ENCODE results near the gene TRPM5.
"Not testable (repeated sequence)": the region's sequence is repeated elsewhere in the genome, so short reads cannot be mapped to it uniquely, and the experiment has no call there.

Gene TRPM5, protein sequence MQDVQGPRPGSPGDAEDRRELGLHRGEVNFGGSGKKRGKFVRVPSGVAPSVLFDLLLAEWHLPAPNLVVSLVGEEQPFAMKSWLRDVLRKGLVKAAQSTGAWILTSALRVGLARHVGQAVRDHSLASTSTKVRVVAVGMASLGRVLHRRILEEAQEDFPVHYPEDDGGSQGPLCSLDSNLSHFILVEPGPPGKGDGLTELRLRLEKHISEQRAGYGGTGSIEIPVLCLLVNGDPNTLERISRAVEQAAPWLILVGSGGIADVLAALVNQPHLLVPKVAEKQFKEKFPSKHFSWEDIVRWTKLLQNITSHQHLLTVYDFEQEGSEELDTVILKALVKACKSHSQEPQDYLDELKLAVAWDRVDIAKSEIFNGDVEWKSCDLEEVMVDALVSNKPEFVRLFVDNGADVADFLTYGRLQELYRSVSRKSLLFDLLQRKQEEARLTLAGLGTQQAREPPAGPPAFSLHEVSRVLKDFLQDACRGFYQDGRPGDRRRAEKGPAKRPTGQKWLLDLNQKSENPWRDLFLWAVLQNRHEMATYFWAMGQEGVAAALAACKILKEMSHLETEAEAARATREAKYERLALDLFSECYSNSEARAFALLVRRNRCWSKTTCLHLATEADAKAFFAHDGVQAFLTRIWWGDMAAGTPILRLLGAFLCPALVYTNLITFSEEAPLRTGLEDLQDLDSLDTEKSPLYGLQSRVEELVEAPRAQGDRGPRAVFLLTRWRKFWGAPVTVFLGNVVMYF (N-terminal part only)

DNA sequence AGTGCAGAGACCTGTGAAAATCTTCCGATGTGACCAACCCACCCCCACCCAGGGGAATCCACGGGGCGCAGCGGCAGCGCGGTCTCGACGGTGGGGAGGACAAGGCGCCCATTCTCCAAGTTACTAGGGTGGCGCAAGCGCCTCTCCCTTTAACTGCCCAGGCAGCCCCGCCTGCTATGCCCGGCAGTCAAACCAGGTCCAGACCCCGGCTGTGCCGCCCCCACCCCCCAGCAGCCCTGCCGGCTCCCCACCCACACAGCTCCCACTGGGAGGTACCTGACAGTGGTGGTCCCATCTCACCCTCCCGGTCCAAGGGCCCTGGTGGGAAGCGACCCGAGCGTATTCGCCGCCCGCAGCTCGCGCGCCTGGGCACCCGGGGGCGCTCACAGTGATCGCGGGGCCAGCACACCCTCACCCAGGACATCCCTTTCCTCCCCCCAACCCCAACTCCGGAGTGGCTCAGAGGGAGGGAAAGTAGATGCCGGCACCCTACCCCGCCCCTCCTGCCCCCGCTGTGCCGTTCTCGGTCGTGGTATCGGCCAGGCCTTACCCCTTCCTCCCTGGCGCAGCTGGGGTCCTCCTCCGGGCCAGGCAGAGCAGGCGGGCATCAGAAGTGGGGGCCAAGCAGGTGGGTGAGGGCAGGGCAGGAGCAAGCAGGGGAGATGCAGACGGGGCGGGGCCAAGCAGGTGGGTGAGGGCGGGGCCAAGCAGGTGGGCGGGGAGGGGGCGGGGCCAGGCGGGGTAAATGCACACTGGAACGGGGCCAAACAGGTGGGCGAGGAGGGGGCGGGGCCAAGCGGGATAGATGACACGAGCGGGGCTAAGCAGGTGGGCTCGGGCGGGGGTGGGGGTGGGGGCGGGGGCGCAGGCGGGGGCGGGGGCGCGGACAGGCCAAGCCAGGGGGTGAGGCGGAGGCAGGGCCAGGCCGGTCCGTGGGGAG, at the start of gene TRPM5:
Gene TRPM5 (minus strand): TSS at position 634 of the 940 bp plus-strand sequence. CDS start 21,478 bp downstream, outside the sequence.
- no peak for DNase-seq

DNA sequence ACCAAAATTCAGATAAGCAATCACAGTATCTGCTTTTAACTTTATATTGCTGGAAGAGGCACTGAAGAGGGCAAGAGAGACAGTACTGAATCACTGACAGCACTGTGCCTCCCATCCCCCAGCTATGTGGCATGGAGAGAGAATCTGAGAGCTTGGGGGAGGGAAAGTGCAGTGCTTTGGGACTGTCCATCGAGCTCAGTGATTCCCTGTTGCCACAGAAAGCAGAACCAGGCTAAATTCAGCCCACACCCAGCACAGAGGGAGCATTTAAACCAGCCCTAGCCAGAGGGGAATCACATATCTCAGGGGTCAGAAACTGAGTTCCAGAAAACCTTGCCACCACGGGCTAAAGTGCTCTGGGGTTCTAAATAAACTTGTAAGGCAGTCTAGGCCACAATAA, 44.8 kb upstream of the TRPM5 start:
- no peak for DNase-seq

DNA sequence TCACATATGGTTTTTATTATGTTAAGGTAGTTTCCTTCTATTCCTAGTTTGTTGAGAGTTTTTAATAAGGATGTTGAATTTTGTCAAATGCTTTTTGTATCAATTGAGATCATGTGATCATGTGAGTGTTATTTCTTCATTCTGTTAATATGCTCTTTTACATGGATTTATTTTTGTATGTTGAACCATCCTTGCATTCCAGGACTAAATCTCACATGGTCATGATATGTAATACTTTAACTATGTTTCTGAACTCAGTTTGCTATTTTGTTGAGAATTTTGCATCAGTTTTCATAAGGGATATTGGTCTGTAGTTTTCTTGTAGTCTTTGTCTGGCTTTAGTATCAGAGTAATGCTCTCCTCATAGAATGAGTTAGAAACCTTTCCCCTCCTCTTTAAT, 43.7 kb upstream of the TRPM5 start:
- DNase-seq, result no peak

DNA sequence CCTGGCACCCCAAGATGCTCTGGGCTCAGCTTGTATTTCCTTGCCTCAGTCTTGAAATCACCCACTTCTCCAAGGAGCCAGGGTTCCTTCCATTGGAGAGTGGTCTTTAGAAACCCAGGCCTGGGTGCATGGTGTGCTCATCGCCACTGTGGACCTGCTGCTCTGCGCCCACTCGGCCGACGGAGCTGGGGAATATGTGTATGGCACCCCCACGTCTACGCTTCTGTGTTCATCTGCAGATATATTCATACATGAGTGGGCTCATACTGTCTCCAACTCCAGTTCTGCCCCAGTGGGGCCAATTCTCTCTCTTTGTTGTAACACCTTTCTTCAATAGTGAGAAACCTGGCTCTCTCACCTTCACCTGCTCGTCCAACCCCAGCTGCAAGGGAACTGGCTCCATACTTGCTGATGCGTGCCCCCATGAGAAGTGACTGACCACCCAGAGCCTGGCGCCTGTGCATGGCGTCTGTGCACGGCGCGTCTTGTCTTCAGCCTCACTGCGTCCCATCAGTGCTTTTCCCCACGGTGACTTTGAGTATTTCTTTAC, 40.3 kb upstream of the TRPM5 start:
- DNase-seq, result no peak

DNA sequence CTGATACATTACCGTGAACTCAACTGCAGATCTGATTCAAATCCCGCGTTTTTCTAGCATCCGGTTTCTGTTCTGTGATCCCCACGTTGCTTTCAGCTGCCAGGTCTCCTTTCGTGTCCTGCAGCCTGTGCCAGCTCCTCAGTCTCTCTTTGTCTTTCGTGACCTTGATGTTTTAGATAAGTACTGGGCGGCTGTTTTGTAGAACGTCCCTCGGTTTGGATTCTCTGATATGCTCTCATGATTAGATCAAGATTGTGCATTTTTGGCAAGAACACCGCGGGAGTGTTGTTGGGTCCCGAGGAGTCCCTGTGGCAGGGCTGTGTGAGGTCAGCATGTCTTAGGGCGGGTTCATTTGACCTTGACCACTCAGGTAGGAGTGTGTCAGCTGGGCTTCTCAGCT, 39.1 kb upstream of the TRPM5 start:
- DNase-seq, result no peak

DNA sequence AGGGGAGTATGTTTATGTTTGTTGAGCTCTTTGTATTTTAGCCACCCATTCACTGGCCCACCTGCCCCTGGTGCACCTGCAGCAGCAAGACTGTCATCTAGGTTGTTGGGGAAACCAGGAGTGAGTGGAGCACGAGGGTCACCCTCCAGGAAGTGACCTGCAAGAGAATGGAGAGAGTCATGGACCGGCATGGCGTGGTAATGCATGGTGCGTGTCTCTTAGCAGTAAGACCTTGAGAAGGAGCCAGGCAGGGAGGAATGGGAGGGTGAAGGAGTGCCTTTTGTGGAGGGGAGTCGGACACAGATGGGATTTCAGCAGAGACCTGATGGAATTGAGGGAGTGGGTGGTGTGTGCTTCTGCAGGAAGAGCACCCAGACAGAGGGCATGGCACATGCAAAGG, 38.4 kb upstream of the TRPM5 start:
- no peak for DNase-seq

DNA sequence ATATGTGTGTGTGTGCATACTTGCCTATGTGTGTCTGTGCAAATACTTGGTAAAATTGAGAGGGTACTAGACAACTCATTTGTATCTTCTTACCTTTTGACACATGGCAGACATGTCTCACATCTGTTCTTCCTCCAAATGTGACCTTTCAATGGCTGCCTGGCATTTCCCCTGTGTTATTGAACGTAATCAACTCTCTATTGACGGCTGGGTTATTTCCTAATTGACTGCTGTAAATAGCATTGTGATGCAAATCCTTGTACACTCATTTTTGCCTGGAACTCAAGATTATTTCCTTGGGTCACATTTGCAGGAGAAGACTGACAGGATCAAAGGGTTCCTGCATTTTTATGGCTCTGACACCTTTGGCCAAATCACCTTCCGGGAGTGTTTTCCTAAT, 37.9 kb upstream of the TRPM5 start:
- DNase-seq, result no peak

DNA sequence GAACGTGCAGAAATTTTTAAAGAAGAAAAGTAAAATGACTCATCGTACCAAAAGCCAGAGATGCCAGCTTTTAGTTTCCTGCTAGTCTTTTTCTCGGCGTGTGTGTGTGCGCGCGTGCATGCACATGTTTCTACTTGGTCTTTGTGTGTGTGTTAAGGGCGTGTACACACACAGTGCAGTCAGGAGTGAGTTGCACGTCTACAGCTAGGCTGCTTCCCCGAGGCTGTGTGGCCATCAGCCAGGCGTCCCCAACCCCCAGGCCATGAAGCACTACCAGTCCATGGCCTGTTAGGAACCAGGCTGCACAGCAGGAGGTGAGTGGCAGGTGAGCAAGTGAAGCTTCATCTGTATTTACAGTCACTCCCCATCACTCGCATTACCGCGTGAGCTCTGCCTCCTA, 36.9 kb upstream of the TRPM5 start:
- no peak for DNase-seq

DNA sequence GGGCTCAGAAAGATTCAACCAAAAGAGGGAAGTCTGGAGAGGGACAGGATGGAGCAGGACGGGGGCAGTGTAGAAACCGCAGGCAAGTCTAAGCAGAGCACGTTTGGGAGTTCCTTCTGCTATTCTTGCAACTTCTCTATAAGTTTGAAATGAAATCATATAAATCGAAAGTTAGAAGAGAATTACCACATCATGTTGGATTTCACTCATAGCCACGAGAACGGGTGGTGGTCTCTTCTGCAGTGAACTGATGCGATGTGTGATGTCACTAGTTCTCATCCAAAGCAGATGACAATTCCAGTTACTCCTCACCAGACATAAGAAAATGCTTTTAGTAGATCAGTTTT, 36.5 kb upstream of the TRPM5 start:
- DNase-seq, result peak; percentile 73

DNA sequence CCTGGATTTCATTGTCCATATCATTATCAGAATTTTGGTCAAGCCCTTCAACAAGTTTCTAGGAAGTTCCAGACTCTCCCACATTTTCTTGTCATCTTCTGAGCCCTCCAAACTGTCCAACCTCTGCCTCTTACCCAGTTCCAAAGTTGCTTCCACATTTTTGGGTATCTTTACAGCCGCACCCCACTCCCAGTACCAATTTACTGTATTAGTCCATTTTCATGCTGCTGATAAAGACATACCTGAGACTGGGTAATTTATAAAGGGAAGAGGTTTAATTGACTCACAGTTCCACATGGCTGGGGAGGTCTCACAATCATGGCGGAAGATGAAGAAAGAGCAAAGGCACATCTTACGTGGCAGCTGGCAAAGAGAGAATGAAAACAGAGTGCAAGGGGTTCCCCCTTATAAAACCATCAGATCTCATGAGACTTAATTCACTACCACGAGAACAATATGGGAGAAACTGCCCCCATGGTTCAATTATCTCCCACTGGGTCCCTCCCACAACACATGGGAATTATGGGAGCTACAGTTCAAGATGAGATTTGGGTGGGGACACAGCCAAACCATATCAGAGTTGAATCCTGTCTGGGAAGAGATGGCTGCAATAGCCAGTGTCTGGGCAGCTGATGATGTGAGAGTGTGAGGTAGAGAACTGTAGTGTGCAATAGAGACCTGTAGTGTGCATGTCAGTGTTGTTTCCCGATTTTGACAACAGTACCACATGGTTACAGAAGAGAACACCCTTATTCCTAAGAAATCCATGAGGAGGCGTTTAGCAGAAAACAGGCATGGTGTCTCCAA, 36.0 kb upstream of the TRPM5 start:
- not testable (repeated sequence) for DNase-seq

DNA sequence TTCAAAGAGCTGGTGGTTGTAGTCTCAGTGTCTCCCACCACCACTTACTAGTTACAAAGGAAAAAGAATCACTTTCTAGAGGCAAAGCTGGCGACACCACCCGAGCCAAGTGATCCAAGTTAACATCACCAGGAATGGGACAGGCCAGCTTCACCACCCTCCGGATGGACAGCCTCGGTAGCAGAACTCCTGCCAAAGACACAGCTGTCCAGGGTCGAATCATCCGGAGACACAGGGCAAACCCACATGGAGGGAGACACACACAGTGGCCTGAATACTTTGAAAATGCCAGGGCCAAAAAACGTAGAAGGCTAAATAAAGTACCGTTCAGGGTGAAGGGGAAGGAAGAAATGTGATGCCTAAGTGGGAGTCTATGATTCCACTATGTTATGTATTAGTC, 33.6 kb upstream of the TRPM5 start:
- DNase-seq, result no peak

DNA sequence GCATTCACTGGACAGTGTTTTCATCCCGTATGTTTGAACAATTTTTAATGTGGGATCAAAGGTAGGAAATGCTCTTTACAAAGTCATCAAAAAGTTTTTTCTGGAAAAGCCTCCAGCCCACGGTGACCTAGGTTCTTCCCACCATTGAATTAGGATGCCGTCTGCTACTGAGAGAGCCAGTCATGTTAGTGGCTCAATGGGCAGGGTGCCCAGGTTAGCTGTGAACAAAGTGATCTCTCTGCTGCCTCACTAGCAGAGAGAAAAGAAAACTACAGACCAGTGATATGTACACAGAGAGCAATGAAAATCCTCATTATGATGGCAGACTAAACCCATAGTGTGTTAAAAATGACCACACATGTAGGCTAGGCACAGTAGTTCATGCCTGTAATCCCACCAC, 32.9 kb upstream of the TRPM5 start:
- DNase-seq, result no peak

DNA sequence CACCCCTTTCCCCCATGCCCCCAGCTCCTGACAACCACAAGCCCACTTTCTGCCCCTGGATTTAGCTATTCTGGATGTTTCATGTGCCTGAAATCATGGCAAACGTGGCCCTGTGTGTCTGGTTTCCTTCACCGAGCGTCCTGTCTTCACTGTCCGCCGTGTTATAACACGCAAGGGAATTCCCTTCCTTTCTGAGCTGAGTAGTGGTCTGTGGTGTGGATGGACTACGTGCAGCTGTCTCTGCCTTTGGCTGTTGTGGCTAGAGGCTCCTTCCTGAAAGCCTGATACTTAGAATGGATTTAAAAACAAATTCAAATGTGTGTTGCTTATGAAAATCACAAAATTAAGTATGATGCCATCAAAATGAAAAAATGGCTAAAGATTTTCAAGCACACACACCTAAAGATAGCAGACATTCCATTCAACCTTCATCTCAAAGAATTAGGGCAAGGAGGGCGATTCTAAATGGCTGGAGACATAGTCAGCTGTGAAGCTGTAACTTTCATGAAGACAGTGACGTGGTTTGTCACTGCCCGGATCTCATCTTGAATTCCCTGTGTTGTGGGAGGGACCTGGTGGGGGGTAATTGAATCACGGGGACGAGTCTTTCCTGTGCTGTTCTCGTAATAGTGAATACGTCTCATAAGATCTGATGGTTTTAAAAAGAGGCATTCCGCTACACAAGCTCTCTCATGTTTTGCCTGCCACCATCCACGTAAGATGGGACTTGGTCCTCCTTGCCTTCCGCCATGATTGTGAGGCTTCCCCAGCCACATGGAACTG, 31.0 kb upstream of the TRPM5 start:
- no peak for DNase-seq

DNA sequence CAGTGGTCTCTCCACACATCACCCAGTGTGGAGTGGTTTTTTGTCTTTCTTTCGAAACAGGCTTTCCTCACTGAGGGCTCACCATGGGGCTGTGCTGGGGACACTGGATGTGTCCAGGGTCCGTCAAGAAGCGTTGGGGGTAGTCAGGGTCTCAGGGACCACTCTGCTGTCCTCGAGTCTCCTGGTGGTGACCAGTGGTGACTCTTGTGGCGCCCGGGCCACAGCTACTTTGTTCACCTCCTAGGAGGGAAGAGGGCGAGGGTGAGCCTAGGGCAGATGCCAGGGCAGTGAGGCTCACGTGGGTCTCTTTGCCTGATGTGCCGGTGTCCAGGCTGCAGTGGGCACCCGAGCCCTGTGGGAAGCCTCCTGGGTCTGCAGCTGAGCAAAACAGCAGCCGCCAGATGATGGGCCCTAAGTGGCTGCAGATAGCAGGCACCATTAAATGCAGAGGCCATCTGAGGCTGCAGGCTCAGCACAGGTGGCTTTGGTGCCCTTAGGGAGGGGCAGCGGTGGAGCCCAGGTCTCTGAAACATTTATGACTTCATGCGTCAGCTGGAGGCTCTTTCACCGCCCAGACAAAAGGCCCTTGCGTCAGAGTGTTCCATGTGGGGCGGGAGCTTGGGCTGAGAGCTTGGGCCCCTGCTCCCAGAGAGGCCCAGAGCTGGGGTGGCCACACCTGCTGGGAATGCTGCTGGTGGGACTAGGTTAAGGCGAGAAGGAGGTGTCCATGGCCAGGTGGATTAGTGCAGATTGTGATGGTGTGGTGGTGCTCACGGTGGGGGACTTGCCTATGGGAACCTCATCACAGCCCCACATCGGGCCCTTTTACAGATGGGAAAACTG, 30.0 kb upstream of the TRPM5 start:
- DNase-seq, result no peak

DNA sequence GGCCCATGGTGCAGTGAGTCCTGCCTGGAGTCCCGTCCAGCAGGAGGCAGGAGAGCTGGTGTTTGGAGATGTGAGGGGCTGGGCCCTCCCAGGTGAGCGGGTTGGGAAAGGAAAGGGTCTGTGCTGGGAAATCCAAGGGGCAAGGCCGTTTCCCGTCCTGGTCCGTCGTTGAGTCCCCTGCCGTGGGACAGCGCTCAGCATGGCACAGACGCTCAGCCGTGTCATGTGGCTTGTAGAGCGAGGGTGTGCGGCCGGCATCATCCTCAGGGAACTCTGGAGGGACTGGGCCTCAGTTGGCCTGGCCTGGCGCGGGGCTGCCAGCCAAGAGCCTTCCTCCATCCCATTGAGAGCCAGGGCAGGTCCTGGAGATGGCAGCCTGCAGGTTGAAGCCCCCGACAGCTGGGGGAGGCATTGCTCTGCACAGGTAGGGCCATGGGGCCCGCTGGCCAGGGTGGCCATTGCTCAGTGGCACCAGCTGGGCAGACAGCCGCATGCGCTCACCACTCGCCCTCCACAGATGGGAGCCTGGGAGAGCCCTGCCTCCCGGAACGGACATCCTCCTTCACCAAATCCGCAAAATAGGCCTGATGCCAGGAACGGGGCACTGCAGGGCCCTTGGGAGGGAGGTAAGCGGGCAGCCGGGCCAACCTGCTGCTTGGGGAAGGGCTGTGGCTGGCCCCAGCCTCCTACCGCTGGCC, 29.2 kb upstream of the TRPM5 start:
- no peak for DNase-seq

DNA sequence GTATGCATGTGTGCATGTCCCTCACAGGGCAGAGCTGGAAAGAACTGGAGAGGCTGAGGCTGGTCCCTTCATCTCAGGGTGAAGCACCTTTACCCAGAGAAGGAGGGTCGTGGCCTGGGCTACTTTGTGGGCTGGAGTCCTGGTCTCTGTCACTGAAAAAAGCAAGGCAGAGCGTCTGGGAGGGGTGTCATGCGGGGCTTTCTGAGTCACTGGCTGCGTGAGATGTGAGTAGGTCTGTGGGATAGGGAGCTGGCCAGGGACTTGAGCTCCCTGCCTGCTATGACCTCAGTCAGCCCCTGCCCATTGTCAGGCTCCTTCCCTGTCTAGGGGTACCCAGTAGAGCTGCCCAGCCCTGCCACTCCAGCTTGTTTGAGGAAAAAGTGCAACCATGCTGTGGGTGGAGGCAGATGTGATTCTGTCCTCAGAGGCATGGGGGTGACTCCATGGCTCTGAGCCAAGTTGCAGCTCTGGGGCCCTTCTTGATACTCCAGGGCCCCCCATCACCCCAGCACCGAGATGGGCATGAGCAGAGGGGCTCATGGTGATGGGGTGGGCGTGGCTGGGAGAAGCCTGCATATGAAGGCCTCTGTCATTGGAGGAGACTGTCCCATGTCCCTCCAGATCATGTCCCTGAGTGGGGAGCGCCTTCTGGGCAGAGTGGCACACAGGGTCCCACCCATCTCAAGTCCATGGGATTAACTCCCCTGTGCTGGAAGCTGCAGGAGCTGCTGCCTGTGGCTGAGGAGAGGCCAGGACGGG, 28.3 kb upstream of the TRPM5 start:
- DNase-seq, result no peak

DNA sequence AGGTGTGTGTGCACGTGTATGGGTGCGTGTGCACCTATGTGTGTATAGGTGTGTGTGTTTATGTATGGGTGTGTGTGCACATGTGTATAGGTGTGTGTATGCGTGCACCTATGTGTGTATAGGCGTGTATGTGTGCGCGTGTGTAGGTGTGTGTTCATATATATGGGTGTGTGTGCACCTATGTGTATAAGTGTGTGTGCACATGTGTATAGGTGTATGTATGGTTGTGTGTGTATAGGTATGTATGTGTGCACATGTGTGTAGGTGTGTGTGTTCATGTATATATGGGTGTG, 27.4 kb upstream of the TRPM5 start:
- no peak for DNase-seq

DNA sequence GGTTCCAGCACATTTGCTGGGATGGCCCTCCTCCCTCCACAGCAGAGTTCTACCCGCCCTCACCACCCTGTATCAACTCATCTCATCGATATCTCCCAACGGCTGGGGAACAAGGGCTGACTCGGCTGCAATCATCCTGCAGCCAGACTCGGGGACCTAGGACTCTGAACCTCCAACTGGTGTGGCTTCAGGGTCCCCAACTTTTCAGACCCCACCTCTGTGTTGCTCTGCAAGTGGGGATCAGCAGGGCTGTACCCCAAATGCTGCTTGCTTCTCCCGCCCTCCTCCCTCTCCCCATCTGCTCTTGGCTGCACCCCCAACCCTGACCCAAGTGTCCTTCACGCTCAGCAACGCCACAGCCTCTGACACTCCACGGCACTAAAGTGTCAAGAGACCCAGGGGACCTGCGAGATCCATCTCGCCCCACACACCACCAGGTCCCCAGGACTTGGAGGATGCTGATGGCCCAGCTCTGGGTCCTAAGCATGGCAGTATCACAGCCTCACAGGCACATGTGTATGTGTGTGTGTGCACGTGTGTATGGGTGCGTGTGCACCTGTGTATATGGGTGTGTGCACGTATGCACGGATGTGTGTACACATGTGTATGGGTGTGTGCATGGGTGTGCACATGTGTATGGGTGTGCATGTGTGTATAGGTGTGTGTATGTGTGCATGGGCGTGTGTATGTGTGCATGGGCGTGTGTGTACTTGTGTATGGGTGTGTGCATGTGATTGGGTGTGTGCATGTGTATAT, 26.9 kb upstream of the TRPM5 start:
- no peak for DNase-seq
